Ectodermal cell (in vitro differentiated cells): ENCODE measurements around the gene CPT1B.
"Not testable (repeated sequence)": the region's sequence is repeated elsewhere in the genome, so short reads cannot be mapped to it uniquely, and the experiment has no call there.

Source experiments
- H3K27ac ChIP-seq: 2 replicates; pipeline ENCODE4 v1.7.0; 2013; ENCODE audit warnings: mild to moderate bottlenecking, low read depth, low read length; ENCODE audit not compliant: insufficient read depth, poor library complexity, severe bottlenecking
- H3K27me3 ChIP-seq: 2 replicates; pipeline ENCODE4 v1.7.0; 2013; ENCODE audit warnings: mild to moderate bottlenecking, low read length; ENCODE audit not compliant: insufficient read depth, control insufficient read depth, poor library complexity, severe bottlenecking
- H3K36me3 ChIP-seq: one replicate; pipeline ENCODE4 v1.7.0; 2013; ENCODE audit warnings: low read length; ENCODE audit not compliant: control insufficient read depth, insufficient read depth
- H3K4me1 ChIP-seq: one replicate; pipeline ENCODE4 v1.7.0; 2013; ENCODE audit warnings: low read length; ENCODE audit not compliant: control insufficient read depth, insufficient read depth
- H3K4me3 ChIP-seq: 2 replicates; pipeline ENCODE4 v1.7.0; 2013; ENCODE audit warnings: low read depth, low read length, control low read depth; ENCODE audit not compliant: insufficient read depth
- H3K9me3 ChIP-seq: 2 replicates; pipeline ENCODE4 v1.7.0; 2013; ENCODE audit warnings: mild to moderate bottlenecking, low read length, moderate library complexity; ENCODE audit not compliant: control insufficient read depth
- WGBS, 2 experiments: methylation state at CpG; one replicate each; pipeline ENCODE4 v1.1.7; 2013; ENCODE audit warnings: missing lambda C conversion rate in 2 of 2; 5-methylcytosine and 5-hydroxymethylcytosine counted together

CPT1B gene

GRCh38 chr22:50621356-50621880, 43.2 kb upstream of the CPT1B start:
- Histone ChIP-seq H3K4me3 (no peak overlapping the region), H3K27ac (no peak overlapping the region), H3K27me3 (peaks cover 13% of the 10 kb centered on the region), H3K36me3 (no peaks in the 10 kb centered on the region), H3K9me3 (no peaks in the 10 kb centered on the region), H3K4me1 (peaks cover 11% of the 10 kb centered on the region)
- 61 to 64% methylated on average over 10 of the region's 10 CpGs for WGBS, 2 experiments

GRCh38 chr22:50620593-50621355, 42.5 kb upstream of the CPT1B start:
- Histone ChIP-seq H3K4me3 (peak overlapping the region; percentile 27), H3K27ac (no peak overlapping the region)

GRCh38 chr22:50614296-50614695, 36.1 kb upstream of the CPT1B start:
- not testable (repeated sequence) for H3K36me3 ChIP-seq, H3K4me1 ChIP-seq, H3K27me3 ChIP-seq, H3K4me3 ChIP-seq, H3K27ac ChIP-seq, H3K9me3 ChIP-seq
- 89 to 97% methylated on average over 3 of the region's 3 CpGs for WGBS, 2 experiments

More at GRCh38 chr22:50620593-50621355, 42.5 kb upstream of the CPT1B start:
- Histone ChIP-seq H3K27me3 (peaks cover 13% of the 10 kb centered on the region), H3K36me3 (no peaks in the 10 kb centered on the region), H3K9me3 (no peaks in the 10 kb centered on the region), H3K4me1 (peaks cover 11% of the 10 kb centered on the region)
- WGBS, 2 experiments, result 58% methylated on average over 25 of the region's 25 CpGs

- Histone ChIP-seq H3K27me3 (peaks cover 8% of the 10 kb centered on the region), H3K9me3 (no peaks in the 10 kb centered on the region), H3K27ac (no peak overlapping the region), H3K4me3 (no peak overlapping the region), H3K4me1 (no peaks in the 10 kb centered on the region), H3K36me3 (no peaks in the 10 kb centered on the region)
- 86 to 88% methylated on average over 22 of the region's 22 CpGs for WGBS, 2 experiments
Measured at GRCh38 chr22:50613291-50613981, 35.2 kb upstream of the CPT1B start.

GRCh38 chr22:50612528-50613221, 34.4 kb upstream of the CPT1B start:
- WGBS, 2 experiments, result 45 to 47% methylated on average over 31 of the region's 31 CpGs
- Histone ChIP-seq H3K4me1 (no peaks in the 10 kb centered on the region), H3K27me3 (peaks cover 14% of the 10 kb centered on the region), H3K4me3 (no peak overlapping the region), H3K27ac (no peak overlapping the region), H3K9me3 (no peaks in the 10 kb centered on the region), H3K36me3 (no peaks in the 10 kb centered on the region)

GRCh38 chr22:50612168-50612527, 33.9 kb upstream of the CPT1B start:
- no peak overlapping the region for H3K27ac ChIP-seq
- no peaks in the 10 kb centered on the region for H3K9me3 ChIP-seq
- no peak overlapping the region for H3K4me3 ChIP-seq
- H3K4me1 ChIP-seq, result no peaks in the 10 kb centered on the region
- no peaks in the 10 kb centered on the region for H3K36me3 ChIP-seq
- peaks cover 19% of the 10 kb centered on the region for H3K27me3 ChIP-seq
- WGBS, 2 experiments, result 81 to 86% methylated on average over 6 of the region's 6 CpGs

GRCh38 chr22:50611341-50612060, 33.3 kb upstream of the CPT1B start:
- no peak overlapping the region for H3K4me3 ChIP-seq
- no peak overlapping the region for H3K27ac ChIP-seq
- no peaks in the 10 kb centered on the region for H3K4me1 ChIP-seq
- H3K36me3 ChIP-seq, result no peaks in the 10 kb centered on the region
- no peaks in the 10 kb centered on the region for H3K9me3 ChIP-seq
- 93 to 94% methylated on average over 26 of the region's 26 CpGs for WGBS, 2 experiments
- peaks cover 26% of the 10 kb centered on the region for H3K27me3 ChIP-seq

GRCh38 chr22:50610581-50610980, 32.4 kb upstream of the CPT1B start:
- no peak overlapping the region for H3K27ac ChIP-seq
- H3K27me3 ChIP-seq, result peaks cover 35% of the 10 kb centered on the region
- 90 to 91% methylated on average over 17 of the region's 17 CpGs for WGBS, 2 experiments
- H3K4me1 ChIP-seq, result no peaks in the 10 kb centered on the region
- no peak overlapping the region for H3K4me3 ChIP-seq
- H3K36me3 ChIP-seq, result no peaks in the 10 kb centered on the region
- H3K9me3 ChIP-seq, result no peaks in the 10 kb centered on the region

- Histone ChIP-seq H3K4me3 (no peak overlapping the region), H3K4me1 (no peaks in the 10 kb centered on the region), H3K27me3 (peaks cover 40% of the 10 kb centered on the region), H3K27ac (no peak overlapping the region), H3K36me3 (no peaks in the 10 kb centered on the region), H3K9me3 (no peaks in the 10 kb centered on the region)
- 90% methylated on average over 11 of the region's 11 CpGs for WGBS, 2 experiments
Measured at GRCh38 chr22:50610041-50610451, 31.8 kb upstream of the CPT1B start.
